H1 (cell line): Measurements from ENCODE around the gene SPRYD4. TPM values are rescaled to one million over a fixed set of nuclear protein-coding genes. Genes with fewer than 3 reads are reported as not detected.

Experiments
- CREB1 ChIP-seq: IDR thresholded peaks from 2 replicates; pipeline ENCODE4 v1.6.1; 2012; ENCODE audit warnings: inconsistent platforms
- CTCF ChIP-seq, 3 experiments: IDR thresholded peaks; 1 replicate in 2 of 3; 2 replicates in 1 of 3; pipeline versions ENCODE4 v1.5.1 to v1.6.1; 2011; ENCODE audit warnings: low read length in 3 of 3, mild to moderate bottlenecking in 3 of 3, inconsistent platforms in 2 of 3, low read depth in 1 of 3, moderate library complexity in 1 of 3; ENCODE audit not compliant: insufficient read depth in 1 of 3; ENCODE audit errors: control extremely low read depth in 1 of 3
- polyA plus RNA-seq, 7 experiments: library from polyadenylated mRNA; depleted of rRNA in 3 of 7; stranded (reverse) in 5 of 7; unstranded in 2 of 7; fragments of >200 nt in 5 of 7; fragments of 200-250 nt in 2 of 7; gene quantifications; 1 replicate in 5 of 7; 2 replicates in 1 of 7; 4 replicates in 1 of 7; pipeline versions ENCODE4 v1.2.1 to v1.2.3, GENCODE V29; 2011 to 2013; ENCODE audit warnings: missing spikeins in 2 of 7, mixed read lengths in 2 of 7
- total RNA-seq: library from RNA; stranded (reverse); fragmentation: NEBNext Ultra II Directional; extraction: Animal tissue kit (Norgen Biotek cat#: 25700); gene quantifications from 2 replicates; pipeline ENCODE4 v1.2.1, GENCODE V29; 2021

Gene SPRYD4
- total and polyA plus RNA-seq, 2 of the 8 experiments (the other 6 are each of a cell fraction or from before 2014, with no cell fraction given) = 4.3 to 5.3 TPM

DNA sequence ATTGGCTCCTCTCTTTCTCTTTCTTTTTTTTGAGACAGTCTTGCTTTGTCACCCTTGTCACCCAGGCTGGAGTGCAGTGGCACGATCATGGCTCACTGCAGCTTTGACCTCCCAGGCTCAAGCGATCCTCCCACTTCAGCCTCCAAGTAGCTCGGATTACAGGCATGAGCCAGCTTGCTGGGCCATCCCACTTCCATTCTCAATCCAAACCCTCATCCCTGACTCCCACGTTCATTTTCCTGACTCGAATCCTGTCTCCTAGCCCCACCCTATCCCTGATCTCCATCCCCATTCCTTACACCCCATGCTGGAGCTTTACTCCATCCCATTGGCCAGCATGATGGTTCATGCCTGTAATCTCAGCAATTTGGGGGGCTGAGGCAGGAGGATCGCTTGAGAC, 7.8 kb downstream of the SPRYD4 start (continued):
- TF ChIP-seq CTCF (IDR thresholded peaks at IDR 0.05; ENCODE audit: control extremely low read depth in 1 of 3, insufficient read depth in 1 of 3, low read depth in 1 of 3, low read length in 3 of 3) (no peak), CREB1 (no peak)
